Measurements from ENCODE around the gene CDH4.

DNA sequence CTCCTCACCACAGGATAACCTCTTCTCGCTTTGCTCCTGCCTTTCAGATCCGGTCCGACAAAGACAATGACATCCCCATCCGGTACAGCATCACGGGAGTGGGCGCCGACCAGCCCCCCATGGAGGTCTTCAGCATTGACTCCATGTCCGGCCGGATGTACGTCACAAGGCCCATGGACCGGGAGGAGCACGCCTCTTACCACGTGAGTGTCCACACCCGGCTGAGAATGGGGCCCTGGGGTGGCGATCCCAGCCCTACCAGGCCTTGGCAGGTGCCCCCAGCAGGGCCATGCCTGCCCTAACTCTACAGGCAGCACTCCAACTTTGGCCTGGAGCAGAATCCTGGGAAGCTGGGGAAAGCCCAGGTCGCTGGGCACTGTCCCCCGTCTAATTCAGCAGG lies 592.6 kb downstream of the CDH4 start:
- TF ChIP-seq CTCF (conservative IDR thresholded peaks at IDR 0.05) (no peak), ZFX (IDR thresholded peaks at IDR 0.05) (no peak)

Data from C4-2B (cell line).